Amygdala (tissue), 56 donors: ENCODE results near the gene RAD18.

ENCODE experiments used
- DNase-seq, 56 donors: peaks; one replicate each; lab custom pipeline; 2025; lab: John Stamatoyannopoulos, UW

Gene RAD18

GRCh38 chr3:8963137-8963853 lies at the start of gene RAD18:
Gene RAD18, minus strand, starts transcription at chr3:8963472. Its CDS starts 87 bp downstream, at chr3:8963385.
- peak; percentile 39 to 90 (median 78) for DNase-seq

GRCh38 chr3:9012521-9012920 lies 49.2 kb upstream of the RAD18 start:
- DNase-seq: no peak

GRCh38 chr3:9009976-9010545 lies 46.8 kb upstream of the RAD18 start:
- no peak for DNase-seq

- DNase-seq: no peak
These were observed 45.4 kb upstream of the RAD18 start for GRCh38 chr3:9008550-9009255.

- no peak for DNase-seq
These were observed 44.7 kb upstream of the RAD18 start for GRCh38 chr3:9007928-9008327.

GRCh38 chr3:9007213-9007612 lies 43.9 kb upstream of the RAD18 start:
- DNase-seq: no peak

GRCh38 chr3:9000041-9000440 lies 36.8 kb upstream of the RAD18 start:
- no peak for DNase-seq

- DNase-seq: peak in 1 of 56 donors; percentile 55
These were observed 33.9 kb upstream of the RAD18 start for GRCh38 chr3:8997151-8997550.

GRCh38 chr3:8996681-8997121 lies 33.4 kb upstream of the RAD18 start:
- DNase-seq: peak in 41 of 56 donors; percentile 10 to 77 (median 44)

GRCh38 chr3:8996216-8996615 lies 32.9 kb upstream of the RAD18 start:
- no peak for DNase-seq

GRCh38 chr3:8994226-8994625 lies 31.0 kb upstream of the RAD18 start:
- DNase-seq: no peak

- no peak for DNase-seq
These were observed 30.1 kb upstream of the RAD18 start for GRCh38 chr3:8993331-8993730.

GRCh38 chr3:8992854-8993253 lies 29.6 kb upstream of the RAD18 start:
- DNase-seq: no peak

- DNase-seq: no peak
These were observed 28.9 kb upstream of the RAD18 start for GRCh38 chr3:8992199-8992598.

GRCh38 chr3:8990266-8991215 lies 27.3 kb upstream of the RAD18 start:
- DNase-seq: no peak

GRCh38 chr3:8988791-8989558 lies 25.7 kb upstream of the RAD18 start:
- no peak for DNase-seq

GRCh38 chr3:8988384-8988655 lies 25.0 kb upstream of the RAD18 start:
- no peak for DNase-seq

GRCh38 chr3:8987645-8988383 lies 24.5 kb upstream of the RAD18 start:
- peak in 47 of 56 donors; percentile 8 to 77 (median 45) for DNase-seq

- DNase-seq: no peak
These were observed 24.0 kb upstream of the RAD18 start for GRCh38 chr3:8987226-8987625.
